ENCODE data around the gene GPR32.

DNA sequence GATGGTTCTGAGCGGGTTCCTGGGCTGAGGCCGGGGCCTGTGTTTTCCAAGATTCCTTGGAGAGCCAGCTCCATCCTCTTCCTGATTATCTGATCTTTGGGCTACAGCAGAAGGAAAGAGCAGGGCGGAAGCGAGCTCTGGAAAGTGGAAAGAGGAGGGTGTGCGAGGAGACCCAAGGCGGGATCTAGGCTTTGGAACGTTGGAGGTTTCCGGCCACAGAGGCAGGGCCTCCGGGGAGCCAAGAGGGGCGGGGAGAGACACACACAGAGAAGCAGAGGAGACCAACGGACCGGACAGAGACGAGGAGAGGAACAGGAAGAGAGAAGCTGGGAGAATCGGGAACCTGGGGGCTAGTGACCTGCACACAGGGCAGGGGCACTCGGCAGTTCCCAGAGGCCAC, 47.2 kb upstream of the GPR32 start, which contains the start of gene CLEC11A:
- TF ChIP-seq, protein P1, sequence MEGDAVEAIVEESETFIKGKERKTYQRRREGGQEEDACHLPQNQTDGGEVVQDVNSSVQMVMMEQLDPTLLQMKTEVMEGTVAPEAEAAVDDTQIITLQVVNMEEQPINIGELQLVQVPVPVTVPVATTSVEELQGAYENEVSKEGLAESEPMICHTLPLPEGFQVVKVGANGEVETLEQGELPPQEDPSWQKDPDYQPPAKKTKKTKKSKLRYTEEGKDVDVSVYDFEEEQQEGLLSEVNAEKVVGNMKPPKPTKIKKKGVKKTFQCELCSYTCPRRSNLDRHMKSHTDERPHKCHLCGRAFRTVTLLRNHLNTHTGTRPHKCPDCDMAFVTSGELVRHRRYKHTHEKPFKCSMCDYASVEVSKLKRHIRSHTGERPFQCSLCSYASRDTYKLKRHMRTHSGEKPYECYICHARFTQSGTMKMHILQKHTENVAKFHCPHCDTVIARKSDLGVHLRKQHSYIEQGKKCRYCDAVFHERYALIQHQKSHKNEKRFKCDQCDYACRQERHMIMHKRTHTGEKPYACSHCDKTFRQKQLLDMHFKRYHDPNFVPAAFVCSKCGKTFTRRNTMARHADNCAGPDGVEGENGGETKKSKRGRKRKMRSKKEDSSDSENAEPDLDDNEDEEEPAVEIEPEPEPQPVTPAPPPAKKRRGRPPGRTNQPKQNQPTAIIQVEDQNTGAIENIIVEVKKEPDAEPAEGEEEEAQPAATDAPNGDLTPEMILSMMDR (IDR thresholded peaks at IDR 0.05), result no peak
- TF ChIP-seq POLR2A (IDR thresholded peaks at IDR 0.05), result peak in 1 of 3 donors; percentile 25

Measured in body of pancreas (tissue), 4 donors.